GM13977 (cell line): ENCODE results near the gene ZDHHC14.

Experiments used
- DNase-seq: peaks from one replicate; pipeline ENCODE4 v3.0.0; 2012; ENCODE audit warnings: low spot score
- in situ Hi-C: fragments of 300-500 bp; cut with MboI; formaldehyde crosslinking; loops from one replicate; pipeline ENCODE4 v1.12.0; 2022; ENCODE audit warnings: low sequenced_read_pairs, low pct_unique_long_range_greater_than_20kb, mixed read lengths, inconsistent platforms; ENCODE audit not compliant: unreplicated experiment
- TF ChIP-seq, protein P1 (sequence below): IDR thresholded peaks from 2 replicates; pipeline ENCODE4 v1.5.1; 2012; ENCODE audit warnings: mild to moderate bottlenecking, control low read depth; ENCODE audit not compliant: insufficient read depth; ENCODE audit errors: extremely low read depth, missing control alignments

Gene ZDHHC14

DNA sequence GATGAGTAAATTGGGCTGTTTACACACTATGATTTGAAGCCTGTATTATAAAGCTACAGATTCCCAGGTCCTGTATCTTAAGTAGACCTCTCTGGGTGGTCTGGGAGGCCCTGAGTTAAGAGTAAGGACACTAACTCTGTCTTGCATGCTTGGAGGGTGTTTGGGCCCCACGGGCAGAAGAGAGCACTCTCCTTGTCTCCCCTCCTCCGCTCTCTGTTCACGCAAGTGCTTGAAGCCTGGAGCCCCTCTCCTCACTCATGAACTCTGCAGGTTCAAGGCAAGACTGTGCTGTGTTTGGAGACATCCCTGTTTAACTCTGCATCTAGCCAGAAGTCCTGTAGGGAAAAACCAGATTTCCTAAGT lies 154.0 kb downstream of the ZDHHC14 start:
- DNase-seq: no peak
- in situ Hi-C loops: no loop called here
- TF ChIP-seq, protein P1, sequence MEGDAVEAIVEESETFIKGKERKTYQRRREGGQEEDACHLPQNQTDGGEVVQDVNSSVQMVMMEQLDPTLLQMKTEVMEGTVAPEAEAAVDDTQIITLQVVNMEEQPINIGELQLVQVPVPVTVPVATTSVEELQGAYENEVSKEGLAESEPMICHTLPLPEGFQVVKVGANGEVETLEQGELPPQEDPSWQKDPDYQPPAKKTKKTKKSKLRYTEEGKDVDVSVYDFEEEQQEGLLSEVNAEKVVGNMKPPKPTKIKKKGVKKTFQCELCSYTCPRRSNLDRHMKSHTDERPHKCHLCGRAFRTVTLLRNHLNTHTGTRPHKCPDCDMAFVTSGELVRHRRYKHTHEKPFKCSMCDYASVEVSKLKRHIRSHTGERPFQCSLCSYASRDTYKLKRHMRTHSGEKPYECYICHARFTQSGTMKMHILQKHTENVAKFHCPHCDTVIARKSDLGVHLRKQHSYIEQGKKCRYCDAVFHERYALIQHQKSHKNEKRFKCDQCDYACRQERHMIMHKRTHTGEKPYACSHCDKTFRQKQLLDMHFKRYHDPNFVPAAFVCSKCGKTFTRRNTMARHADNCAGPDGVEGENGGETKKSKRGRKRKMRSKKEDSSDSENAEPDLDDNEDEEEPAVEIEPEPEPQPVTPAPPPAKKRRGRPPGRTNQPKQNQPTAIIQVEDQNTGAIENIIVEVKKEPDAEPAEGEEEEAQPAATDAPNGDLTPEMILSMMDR: no peak

DNA sequence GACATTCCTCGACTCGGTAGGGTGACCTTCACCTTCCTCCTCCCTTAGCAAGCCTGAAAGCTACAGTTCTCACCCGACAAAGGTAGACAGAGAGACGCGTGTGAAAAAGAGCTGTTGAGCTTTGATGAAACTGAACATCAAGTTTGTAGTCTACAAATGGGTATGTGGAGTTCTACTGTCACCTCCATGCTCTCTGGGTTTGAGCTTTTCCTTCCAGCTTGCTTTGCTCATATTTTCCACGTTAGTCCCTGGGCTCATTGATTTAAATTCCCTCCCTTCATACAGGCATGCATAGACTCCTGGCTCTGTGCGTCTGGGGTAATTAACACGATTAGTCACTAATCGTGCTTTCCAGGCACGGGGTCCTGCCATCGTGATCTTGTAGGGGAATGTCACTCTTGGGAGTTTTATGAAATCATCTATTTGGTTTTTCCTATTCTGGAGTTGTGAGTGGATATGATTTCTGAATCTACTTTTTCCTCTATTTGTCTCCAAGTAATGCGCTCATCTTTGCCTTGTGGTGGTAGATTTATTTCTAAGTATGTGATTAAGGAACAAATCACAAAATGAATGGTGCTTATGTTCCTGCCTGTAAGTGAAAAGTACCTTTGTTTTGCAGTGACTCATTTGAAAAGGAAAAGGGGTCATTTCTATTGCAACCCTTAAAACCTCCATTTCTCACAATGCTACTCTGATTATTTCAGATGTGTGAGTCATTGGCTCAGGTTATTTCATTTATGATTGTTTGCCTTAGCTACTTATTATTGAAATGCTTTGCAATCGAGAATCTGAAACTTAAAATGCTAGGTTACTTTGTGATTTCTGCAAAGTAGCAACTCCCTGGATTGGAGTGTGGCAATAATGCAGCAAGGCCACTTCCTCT lies 154.6 kb downstream of the ZDHHC14 start:
- TF ChIP-seq, protein P1: no peak
- peak; percentile 57 for DNase-seq
- in situ Hi-C loops: no loop called here

DNA sequence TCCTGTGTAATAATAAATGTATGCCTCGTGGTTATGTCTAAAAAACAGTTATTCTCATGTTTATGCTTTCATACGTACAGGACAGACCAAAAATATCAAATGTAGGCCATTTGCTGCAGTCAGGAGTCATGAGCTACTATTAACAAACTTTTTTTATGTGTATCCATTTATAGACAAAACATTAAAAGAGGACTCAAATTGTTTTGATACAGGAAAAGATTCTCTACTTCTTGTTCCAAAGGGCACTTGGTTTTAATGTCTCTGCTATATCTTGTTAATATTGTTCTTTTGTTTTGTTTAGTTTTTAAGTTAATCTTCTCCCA lies 155.2 kb downstream of the ZDHHC14 start:
- no peak for DNase-seq
- in situ Hi-C loops: no loop called here
- TF ChIP-seq, protein P1: no peak

DNA sequence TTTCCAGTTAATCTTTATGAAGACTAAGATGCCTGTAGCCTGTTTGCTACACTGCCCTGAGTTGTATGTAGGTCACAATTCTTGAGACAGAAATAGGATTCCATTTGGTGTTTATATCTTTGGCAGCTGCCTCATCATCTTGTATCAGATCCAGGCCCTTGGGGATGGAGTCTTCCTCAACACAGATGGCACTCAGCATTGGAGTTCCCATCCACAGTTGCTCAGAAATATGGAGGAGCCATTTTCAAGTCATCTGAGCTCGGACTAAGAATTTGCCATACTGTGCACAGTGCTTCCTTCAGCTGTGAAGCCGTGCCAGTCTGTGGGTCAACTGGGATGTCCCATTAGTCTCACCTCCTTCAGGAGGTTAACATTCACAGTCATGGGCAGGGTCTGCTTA lies 156.6 kb downstream of the ZDHHC14 start:
- in situ Hi-C loops: no loop called here
- TF ChIP-seq, protein P1: no peak
- DNase-seq: no peak

DNA sequence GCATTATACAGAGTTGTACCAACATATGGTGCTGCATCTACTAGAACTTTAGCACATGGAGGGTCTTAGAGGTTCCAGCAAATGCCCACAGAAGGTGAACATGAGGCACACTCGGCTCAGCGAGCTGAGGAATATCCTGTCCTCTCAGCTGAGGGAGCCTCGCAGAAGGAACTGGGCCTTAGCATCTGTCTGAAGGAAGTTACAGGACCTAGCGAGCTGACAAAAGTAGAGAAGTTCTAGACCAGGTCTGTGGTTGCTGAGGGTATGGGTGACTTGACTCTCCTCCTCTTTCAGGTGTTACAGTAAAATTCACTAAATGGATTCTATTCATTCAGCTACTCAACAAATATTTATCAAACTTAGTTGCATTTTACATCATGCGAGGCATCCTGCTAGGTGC lies 157.2 kb downstream of the ZDHHC14 start:
- in situ Hi-C loops: no loop called here
- no peak for DNase-seq
- TF ChIP-seq, protein P1: no peak

DNA sequence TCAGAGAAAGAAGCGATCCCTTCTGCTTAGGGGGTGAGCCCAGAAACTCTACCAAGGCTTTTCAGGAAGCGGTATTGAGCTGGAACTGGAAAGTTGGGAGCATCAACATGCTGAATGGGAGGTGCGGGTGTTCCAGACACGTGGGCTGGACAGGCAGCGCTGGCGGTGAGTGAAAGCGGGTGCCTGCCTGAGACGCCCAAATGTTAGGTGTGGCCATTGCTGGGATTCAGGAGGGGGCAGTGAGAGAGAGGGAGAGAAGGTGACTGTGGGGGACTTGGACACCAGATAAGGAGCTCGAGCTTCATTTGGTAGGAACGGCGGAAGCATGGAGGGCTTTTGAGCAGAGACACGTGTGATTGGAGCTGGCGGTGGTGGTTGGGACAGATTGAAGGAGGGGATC lies 157.7 kb downstream of the ZDHHC14 start:
- DNase-seq: no peak
- in situ Hi-C loops: no loop called here
- TF ChIP-seq, protein P1: no peak
